H54 (cell line): ENCODE results near the gene AHCY.
"Not testable (repeated sequence)": the region's sequence is repeated elsewhere in the genome, so short reads cannot be mapped to it uniquely, and the experiment has no call there.

ENCODE experiments used
- DNase-seq: peaks from one replicate; pipeline ENCODE4 v3.0.0; 2011; ENCODE audit warnings: low spot score, mixed read lengths; ENCODE audit not compliant: insufficient read length
- FAIRE-seq: peaks from 3 replicates; lab custom pipeline; 2011; peaks lifted over from hg19 to GRCh38; lab: Jason Lieb, UNC
- POLR2A ChIP-seq: IDR thresholded peaks from 2 replicates; pipeline ENCODE4 v1.6.1; 2011; ENCODE audit warnings: low read depth, mild to moderate bottlenecking, low read length

Gene AHCY

GRCh38 chr20:34302723-34303533, at the start of gene AHCY:
Gene AHCY (minus strand): TSS chr20:34303355. CDS start chr20:34303270, 85 bp downstream.
- FAIRE-seq = no peak
- peak; percentile 95 for DNase-seq
- peak; percentile 76 for TF ChIP-seq POLR2A

GRCh38 chr20:34350095-34350494, 46.9 kb upstream of the AHCY start:
- FAIRE-seq (no peak), DNase-seq (no peak)
- TF ChIP-seq POLR2A = no peak

GRCh38 chr20:34347571-34347970, 44.4 kb upstream of the AHCY start:
- no peak for TF ChIP-seq POLR2A
- DNase-seq = no peak
- FAIRE-seq = no peak

- DNase-seq, FAIRE-seq: not testable (repeated sequence)
Measured at GRCh38 chr20:34346533-34346865, 43.3 kb upstream of the AHCY start.

- FAIRE-seq, DNase-seq: not testable (repeated sequence)
Measured at GRCh38 chr20:34345839-34346532, 42.8 kb upstream of the AHCY start.

- no peak for DNase-seq
- no peak for TF ChIP-seq POLR2A
- FAIRE-seq = no peak
Measured at GRCh38 chr20:34345402-34345736, 42.2 kb upstream of the AHCY start.

- no peak for FAIRE-seq
- TF ChIP-seq POLR2A = no peak
- DNase-seq = no peak
Measured at GRCh38 chr20:34344238-34344637, 41.1 kb upstream of the AHCY start.

- no peak for TF ChIP-seq POLR2A
- FAIRE-seq (no peak), DNase-seq (no peak)
Measured at GRCh38 chr20:34343458-34344211, 40.5 kb upstream of the AHCY start.

GRCh38 chr20:34341199-34341598, 38.0 kb upstream of the AHCY start:
- not testable (repeated sequence) for DNase-seq, FAIRE-seq

- not testable (repeated sequence) for DNase-seq, FAIRE-seq
Measured at GRCh38 chr20:34340726-34341125, 37.6 kb upstream of the AHCY start.

- TF ChIP-seq POLR2A = no peak
- FAIRE-seq (no peak), DNase-seq (no peak)
Measured at GRCh38 chr20:34337982-34338726, 35.0 kb upstream of the AHCY start.

- no peak for DNase-seq
- no peak for FAIRE-seq
- TF ChIP-seq POLR2A = no peak
Measured at GRCh38 chr20:34337544-34337943, 34.4 kb upstream of the AHCY start.

- FAIRE-seq = no peak
- DNase-seq = no peak
- no peak for TF ChIP-seq POLR2A
Measured at GRCh38 chr20:34334654-34335407, 31.7 kb upstream of the AHCY start.

GRCh38 chr20:34333786-34334185, 30.6 kb upstream of the AHCY start:
- FAIRE-seq = no peak
- no peak for TF ChIP-seq POLR2A

More at GRCh38 chr20:34333786-34334185, 30.6 kb upstream of the AHCY start:
- no peak for DNase-seq
